Measurements from ENCODE around the gene ACCSL.

ACCSL gene

GRCh38 chr11:44047931-44048431 is at the start of gene ACCSL:
Gene ACCSL (plus strand): TSS chr11:44047981. CDS start chr11:44048037, 56 bp downstream.
- no peak for DNase-seq (ENCODE audit: low read depth in 3 of 3)

DNA sequence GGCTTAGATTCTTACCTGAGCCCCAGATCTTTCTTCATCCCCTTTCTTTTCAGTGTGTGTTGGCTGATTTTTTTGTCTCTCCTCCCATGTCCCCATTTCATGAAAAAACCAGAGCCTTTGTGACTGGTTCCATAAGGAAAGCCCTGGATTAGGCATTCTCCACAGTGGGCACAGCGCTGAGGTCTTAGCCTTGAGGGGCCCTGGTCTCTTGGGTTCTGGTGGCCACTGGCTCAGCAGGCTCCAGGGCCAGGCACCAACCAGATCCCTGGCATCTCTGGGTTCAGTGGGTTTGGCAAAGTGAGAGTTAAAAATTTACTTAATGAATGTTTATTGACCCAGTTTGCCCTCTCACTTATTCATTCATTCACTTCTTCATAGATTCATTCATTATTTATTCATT is 49.5 kb upstream of the ACCSL start:
- DNase-seq (ENCODE audit: low read depth in 3 of 3) = no peak

GRCh38 chr11:44000731-44001130 is 47.0 kb upstream of the ACCSL start:
- no peak for DNase-seq (ENCODE audit: low read depth in 3 of 3)

DNA sequence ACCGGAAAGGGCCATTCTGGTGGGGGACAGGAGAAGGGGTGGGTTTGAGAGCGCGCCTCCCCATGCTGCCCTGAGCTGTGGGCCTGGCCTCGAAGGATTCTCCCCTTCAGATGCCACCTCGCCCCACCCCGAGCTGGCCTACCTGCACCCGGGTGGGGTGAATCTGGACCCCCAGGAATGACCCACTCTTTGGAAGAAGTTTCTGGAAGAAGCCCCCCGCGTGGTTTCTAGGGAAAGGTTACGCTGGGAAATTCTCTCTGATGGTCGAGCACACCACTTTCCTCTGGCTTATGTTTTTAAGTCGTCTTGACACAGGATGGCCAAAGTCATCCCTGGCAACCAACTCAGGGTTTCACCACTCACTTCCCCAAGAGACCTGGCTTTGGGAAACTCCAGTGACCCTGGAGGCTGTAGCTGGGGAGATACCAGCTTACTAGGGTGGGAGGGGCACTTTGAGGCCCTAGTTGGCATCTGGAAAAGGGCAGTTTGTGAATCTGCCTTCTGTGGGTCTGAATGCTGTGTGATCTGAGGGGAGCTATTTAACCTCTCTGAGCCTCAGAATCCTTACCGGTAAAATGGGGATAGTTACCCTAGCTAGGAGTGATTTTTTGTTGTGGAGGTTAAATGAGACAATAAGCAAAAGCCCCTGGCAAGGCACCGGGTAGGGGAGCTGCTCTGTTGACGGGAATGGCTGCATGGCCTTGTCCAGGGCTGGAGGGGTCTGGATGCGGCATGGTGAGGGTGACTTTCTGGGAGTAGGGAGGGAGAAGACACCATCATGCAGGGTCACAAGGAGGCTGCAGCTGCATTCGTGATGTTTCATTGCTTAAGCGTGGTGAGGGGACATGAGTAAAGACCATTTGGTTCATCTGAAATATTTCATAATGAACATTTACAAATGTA is 45.3 kb upstream of the ACCSL start:
- DNase-seq (ENCODE audit: low read depth in 3 of 3) = no peak

- no peak for DNase-seq (ENCODE audit: low read depth in 3 of 3)
Measured at GRCh38 chr11:44003736-44004451, 43.9 kb upstream of the ACCSL start.

GRCh38 chr11:44004452-44005062 is 43.2 kb upstream of the ACCSL start:
- DNase-seq (ENCODE audit: low read depth in 3 of 3) = no peak

GRCh38 chr11:44005063-44005701 is 42.6 kb upstream of the ACCSL start:
- no peak for DNase-seq (ENCODE audit: low read depth in 3 of 3)

- DNase-seq (ENCODE audit: low read depth in 3 of 3) = no peak
Measured at GRCh38 chr11:44005956-44006355, 41.8 kb upstream of the ACCSL start.

GRCh38 chr11:44006917-44007361 is 40.8 kb upstream of the ACCSL start:
- no peak for DNase-seq (ENCODE audit: low read depth in 3 of 3)

DNA sequence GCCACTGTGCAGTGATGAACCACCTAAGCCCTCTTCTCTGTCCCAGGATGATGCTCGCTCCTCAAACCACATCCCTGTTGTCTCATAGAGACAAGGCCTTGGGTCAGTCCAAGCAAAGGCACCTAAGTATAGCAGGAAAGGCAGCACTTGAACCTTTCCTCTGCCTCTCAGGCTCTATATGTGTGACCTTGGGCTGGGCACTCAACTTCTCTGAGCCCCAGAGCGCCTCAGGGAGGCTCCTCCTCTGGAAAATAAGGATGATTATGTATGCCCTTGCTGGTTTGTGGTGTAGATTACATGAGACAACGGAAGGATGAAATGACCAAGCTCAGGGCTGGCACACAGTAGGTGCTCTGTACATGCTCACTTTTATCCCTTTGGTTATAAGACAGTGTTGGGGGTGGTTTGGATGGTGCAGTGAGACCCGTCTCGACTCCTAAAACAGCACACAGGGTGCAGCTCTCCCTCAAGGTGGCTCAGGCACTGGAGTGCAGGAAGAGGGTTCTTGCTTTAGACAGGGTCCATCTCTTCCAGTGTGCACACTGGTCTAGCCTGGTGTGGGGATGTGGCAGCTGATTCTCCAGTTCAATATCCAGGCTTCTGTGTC is 40.2 kb upstream of the ACCSL start:
- no peak for DNase-seq (ENCODE audit: low read depth in 3 of 3)

DNA sequence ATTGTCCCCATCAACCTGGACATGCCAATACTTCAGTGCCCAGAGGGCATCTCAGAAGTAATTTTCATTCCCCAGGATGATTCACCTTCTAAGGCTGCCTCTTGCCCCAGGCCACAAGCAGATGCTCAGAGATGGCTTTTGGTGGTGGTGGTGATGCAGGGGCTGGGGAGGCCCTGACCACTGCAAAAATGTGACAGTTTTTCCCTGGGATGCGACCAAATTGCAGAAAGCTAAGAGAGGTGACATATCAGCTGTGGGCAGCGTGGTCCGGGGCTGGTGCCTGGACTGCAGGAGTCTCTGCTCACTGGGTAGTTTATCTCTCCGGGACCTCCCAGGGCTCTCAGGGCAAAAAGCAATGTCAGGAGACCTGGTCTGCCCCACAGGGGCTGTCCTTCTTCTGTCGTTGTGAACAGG is 39.7 kb upstream of the ACCSL start:
- DNase-seq (ENCODE audit: low read depth in 3 of 3) = no peak

GRCh38 chr11:44008698-44009097 is 39.1 kb upstream of the ACCSL start:
- DNase-seq (ENCODE audit: low read depth in 3 of 3) = no peak

DNA sequence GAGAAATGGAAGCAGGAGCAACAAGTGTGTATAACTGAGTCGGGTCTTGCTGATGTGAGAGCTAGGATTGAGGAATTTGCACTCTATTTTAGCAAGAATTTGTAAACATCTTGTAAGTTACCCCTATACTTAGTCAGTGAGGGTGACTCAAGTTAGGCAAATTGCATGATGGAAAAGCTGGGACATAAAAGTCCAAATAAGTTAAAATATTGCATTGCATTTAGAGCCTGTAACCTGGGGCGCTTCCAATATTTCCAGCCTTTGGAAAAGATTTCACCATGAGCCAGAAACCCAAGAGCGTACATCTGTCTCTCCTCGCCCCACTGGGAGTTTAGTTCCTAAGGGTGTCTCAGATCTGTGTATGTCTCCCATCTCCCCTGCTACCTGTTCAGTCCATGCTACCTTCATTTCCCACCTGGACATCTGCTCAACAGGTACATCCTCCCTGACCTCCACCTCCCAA is 37.0 kb upstream of the ACCSL start:
- DNase-seq (ENCODE audit: low read depth in 3 of 3) = no peak

GRCh38 chr11:44011797-44012196 is 36.0 kb upstream of the ACCSL start:
- DNase-seq (ENCODE audit: low read depth in 3 of 3) = no peak

DNA sequence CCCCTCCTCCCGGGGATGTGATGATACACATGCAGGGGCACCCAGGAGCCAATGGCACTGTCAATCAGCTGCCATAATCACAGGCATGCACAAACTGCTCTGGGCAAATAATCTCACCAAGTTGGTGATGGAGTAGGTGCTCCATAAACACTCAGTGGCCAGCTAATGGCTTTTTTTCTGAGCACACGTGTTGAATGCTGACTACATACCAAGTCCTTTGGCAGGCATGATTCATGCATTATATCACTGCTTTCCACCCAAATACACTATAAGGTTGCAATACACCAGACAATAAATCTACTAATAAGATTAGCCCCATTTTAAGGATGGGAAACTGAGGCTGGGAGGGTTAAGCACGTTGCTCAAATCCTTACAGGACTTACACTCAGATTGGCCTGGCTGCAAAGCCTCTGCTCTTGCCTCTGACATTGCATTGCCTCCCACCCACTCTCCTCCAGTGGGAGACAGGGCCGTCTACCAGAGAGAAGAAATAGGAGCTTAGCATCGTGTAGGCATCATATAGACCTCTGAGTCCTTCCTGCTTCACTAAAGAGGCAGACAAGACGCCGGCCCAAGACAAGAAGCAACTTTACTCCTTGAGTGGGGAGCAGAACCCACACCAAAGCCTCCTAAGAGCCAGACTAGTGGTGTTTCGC is 32.7 kb upstream of the ACCSL start:
- DNase-seq (ENCODE audit: low read depth in 3 of 3) = no peak

GRCh38 chr11:44015624-44016007 is 32.2 kb upstream of the ACCSL start:
- no peak for DNase-seq (ENCODE audit: low read depth in 3 of 3)

GRCh38 chr11:44016131-44016530 is 31.6 kb upstream of the ACCSL start:
- no peak for DNase-seq (ENCODE audit: low read depth in 3 of 3)

GRCh38 chr11:44016546-44017442 is 31.0 kb upstream of the ACCSL start:
- no peak for DNase-seq (ENCODE audit: low read depth in 3 of 3)

DNA sequence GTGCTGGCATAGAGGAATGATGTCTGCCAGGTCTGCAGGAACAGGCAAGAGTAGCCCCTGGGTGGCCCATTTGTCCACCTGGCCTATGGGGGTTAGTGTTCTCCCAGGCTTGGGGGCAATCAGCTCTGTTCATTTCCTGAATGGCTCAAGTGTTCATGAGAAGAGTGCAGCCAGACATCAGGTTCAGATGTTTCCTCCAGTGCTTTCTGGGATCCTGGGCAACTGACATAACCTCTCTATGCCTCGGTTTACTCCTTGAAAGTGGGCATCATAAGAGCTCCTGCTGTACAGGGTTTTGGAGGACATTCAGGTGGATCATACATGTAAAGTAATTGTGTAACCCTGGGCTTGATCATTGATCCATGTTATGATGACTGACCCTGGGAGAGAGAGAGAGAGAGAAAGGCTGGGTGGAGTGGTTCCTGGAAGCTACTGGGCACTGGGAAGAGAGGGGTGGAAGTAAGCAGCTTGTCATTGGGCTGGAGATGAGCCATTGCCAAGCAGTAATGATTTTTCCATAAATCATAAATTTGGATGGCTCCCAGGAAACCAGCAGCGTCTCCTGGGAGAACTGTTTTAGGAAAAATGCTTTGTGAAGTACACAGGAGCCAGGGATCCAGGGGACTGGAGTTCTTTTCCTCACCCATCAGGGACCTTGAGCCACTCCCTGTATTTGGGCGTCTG is 30.2 kb upstream of the ACCSL start:
- no peak for DNase-seq (ENCODE audit: low read depth in 3 of 3)

Data from stimulated activated CD4-positive, alpha-beta T cell treated with anti-CD3 and anti-CD28 coated beads, TNF-alpha, amount 100 ng/mL, for 4 hours (primary cell).